Measurements from ENCODE around the gene LINC00305. TPM values are rescaled to one million over a fixed set of nuclear protein-coding genes. Genes with fewer than 3 reads are reported as not detected.

Gene LINC00305
- not detected in 2 replicates for total RNA-seq (2014; rRNA removed; shearing (Covaris generic))
- not detected in 2 replicates for polyA plus RNA-seq (2014; cell fraction: nucleus; rRNA removed)

- DNase-seq (ENCODE audit: extremely low read depth, low read depth): no peak
Measured at GRCh38 chr18:64148988-64149387, at the start of gene LINC00305. TSS of gene LINC00305 (minus strand) at chr18:64149088.

DNA sequence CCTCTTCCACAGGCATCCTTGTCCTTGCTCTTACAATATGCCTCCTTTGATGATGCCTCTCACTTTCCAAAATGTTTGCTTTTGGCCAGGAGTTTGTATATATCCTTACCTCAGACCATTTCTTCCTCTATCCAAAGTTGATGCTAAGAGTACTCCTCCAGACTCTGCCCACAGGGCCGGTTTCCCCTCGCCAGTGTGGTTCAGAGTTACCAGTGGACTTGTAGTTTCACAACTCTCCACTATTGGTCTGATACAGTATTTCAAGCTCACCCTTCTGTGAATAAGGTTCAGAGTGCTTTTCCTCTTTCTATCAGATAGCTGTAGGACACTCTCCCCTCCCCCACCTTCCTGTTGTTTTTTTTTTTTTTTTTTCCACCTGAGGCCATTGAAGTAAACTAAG, 42.2 kb upstream of the LINC00305 start:
- no peak for DNase-seq (ENCODE audit: extremely low read depth, low read depth)

GRCh38 chr18:64185987-64186386, 37.1 kb upstream of the LINC00305 start:
- no peak for DNase-seq (ENCODE audit: extremely low read depth, low read depth)

DNA sequence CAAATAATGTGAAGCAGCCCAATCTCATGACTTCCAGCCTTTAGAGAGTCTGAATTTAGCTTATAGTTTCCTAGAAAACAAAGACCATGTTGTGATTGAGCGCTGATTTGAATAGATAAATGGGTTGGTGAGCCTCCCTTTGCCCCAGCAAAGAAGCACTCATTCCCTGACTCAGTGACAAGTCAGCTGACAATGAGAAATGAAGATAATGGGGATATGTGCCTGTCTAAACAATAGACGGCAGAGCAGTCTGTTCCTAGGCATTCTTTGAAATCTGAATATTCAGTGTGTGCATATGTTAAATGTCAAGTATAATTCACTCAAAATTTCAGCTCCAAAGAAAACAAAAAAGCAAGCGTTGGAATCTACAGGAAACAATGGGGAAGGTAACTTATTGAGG, 34.8 kb upstream of the LINC00305 start:
- DNase-seq (ENCODE audit: extremely low read depth, low read depth): no peak

DNA sequence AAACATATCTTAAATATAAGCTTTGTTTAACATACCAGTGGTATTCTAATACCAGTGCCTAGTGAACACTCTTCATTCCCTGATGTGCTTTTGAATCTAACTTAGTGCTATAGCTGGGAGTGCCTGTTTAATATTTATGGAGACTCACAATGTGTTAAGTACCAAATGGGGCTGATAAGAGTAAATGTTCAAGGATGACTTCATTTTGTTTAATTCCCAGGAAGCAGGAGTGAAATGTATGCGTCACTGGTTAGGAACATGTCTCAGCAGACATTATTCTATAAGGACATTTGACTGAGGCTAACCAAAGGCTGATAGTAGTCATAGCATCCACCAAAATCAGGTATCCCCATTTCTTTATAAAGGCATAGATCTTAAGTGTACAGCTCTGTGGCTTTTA, 31.7 kb upstream of the LINC00305 start:
- DNase-seq (ENCODE audit: extremely low read depth, low read depth): no peak

GRCh38 chr18:64180171-64180570, 31.3 kb upstream of the LINC00305 start:
- no peak for DNase-seq (ENCODE audit: extremely low read depth, low read depth)

GRCh38 chr18:64179556-64180080, 30.7 kb upstream of the LINC00305 start:
- no peak for DNase-seq (ENCODE audit: extremely low read depth, low read depth)

GRCh38 chr18:64178860-64179259, 30.0 kb upstream of the LINC00305 start:
- no peak for DNase-seq (ENCODE audit: extremely low read depth, low read depth)

DNA sequence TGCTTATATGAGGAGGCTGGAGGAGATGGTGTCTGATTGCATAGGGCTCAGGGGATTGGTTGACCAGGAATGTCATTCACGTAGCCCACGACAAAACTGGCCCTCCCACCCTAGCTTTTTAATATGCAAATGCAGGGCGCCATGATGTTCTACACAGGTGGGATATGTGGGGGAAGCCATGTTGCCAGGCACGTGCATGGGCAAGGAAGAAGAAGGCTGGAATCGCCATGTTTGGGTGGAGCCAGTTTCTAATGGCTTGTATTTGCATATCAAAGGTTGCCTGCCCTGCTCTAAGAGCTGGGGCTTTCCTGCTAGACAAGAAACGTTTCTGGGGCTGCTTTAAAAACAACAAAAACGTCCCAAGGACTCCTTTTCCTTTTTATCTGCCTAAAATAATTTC, 26.5 kb upstream of the LINC00305 start:
- no peak for DNase-seq (ENCODE audit: extremely low read depth, low read depth)

DNA sequence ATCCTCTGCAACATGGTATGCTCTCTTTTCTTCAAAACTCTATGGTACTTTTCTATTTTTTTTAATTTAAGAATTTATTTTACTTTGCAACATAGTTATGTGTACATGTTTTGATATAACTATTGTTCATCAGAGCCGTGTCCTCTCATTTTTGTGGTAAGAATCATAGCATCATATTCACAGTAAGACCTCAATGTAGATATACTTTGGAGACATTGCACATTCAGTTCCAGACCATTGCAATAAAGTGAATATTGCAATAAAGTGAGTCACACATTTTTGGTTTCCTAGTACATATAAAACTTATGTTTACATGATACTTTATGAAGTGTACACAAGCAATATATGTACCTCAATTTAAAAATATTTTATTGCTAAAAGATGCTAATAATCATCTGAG, 22.7 kb upstream of the LINC00305 start:
- DNase-seq (ENCODE audit: extremely low read depth, low read depth): no peak

DNA sequence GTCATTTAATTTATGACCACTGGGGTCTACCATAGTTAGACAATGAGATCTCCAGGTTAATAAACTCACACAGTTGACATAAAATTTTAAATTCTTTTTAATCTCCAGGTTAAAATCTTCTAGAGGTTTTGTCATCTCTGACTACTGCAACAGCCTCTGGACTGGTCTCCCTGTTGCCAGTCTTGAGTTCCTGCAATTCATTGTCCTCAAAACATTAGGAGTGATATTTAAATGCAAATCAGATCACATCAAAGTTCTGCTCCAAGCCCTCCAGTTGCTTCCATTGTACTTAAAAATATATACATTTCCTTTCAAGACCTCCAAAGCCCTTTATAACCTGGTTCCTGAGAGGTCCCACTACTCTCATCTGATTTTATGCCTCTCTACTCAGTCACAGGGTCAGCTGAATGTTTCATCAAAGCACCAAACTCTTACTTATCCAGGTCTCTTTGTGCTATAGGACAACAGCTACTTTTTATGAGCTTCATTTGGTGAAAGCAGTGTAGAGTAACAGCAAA, 18.6 kb upstream of the LINC00305 start:
- no peak for DNase-seq (ENCODE audit: extremely low read depth, low read depth)

GRCh38 chr18:64165906-64166305, 17.0 kb upstream of the LINC00305 start:
- DNase-seq (ENCODE audit: extremely low read depth, low read depth): no peak

- no peak for DNase-seq (ENCODE audit: extremely low read depth, low read depth)
Measured at GRCh38 chr18:64164883-64165282, 16.0 kb upstream of the LINC00305 start.

GRCh38 chr18:64149916-64150438, 1.1 kb upstream of the LINC00305 start:
- no peak for DNase-seq (ENCODE audit: extremely low read depth, low read depth)

GRCh38 chr18:64142904-64143303, 6.0 kb downstream of the LINC00305 start:
- no peak for DNase-seq (ENCODE audit: extremely low read depth, low read depth)

- no peak for DNase-seq (ENCODE audit: extremely low read depth, low read depth)
Measured at GRCh38 chr18:64137914-64138313, 11.0 kb downstream of the LINC00305 start.

DNA sequence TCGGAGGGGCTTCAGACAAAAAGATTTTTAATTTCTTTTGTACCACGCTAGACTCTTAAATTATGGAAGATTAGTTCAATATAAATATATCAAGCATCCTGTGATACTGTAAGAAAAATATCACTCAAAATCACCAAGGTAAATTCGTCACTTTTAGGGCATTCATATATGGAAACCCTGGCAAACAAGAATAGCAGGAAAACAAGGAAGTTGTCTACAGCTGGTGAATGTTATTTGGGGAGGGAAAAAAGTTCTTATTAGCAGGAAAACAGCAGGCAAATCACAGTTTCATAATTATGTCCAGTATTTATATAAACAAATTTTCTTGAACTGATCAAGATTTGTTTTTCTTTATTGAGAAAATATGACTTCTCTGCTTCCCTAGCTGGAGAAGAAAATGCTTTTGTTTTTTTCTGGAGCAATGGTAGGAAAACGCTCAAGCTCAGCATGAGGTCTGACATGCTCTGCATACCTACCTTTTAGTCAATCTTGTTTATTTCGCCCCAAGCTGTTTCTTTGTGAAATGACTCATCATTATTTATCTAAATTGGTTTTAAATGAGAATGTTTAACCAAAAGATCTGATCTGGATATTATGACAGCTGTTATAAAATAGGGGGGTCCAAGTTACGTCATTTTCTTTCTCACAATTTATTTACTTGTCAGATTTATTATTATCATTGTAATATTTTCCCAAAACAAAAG, 14.7 kb downstream of the LINC00305 start:
- DNase-seq (ENCODE audit: extremely low read depth, low read depth): no peak

- DNase-seq (ENCODE audit: extremely low read depth, low read depth): no peak
Measured at GRCh38 chr18:64132871-64133270, 16.0 kb downstream of the LINC00305 start.

DNA sequence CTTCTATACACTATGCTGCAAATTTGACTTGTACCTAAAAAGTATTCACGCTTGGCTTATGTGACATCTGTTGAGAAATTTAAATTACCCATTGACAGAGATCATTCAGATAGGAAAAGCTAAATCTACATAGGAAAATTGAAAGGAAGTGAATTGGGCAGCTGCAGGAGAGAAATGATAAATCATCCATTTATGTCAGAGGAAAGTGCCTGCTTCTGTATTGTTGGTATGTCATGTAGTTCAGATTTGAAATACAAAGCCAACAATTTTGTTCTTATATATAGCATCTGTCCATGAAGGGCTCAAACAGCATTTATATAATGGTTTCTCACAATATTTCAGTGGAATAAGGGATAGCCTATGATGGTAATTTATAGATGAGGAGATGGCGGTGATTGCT, 17.6 kb downstream of the LINC00305 start:
- DNase-seq (ENCODE audit: extremely low read depth, low read depth): no peak

- no peak for DNase-seq (ENCODE audit: extremely low read depth, low read depth)
Measured at GRCh38 chr18:64127172-64127571, 21.7 kb downstream of the LINC00305 start.

- DNase-seq (ENCODE audit: extremely low read depth, low read depth): no peak
Measured at GRCh38 chr18:64119916-64120315, 29.0 kb downstream of the LINC00305 start.

DNA sequence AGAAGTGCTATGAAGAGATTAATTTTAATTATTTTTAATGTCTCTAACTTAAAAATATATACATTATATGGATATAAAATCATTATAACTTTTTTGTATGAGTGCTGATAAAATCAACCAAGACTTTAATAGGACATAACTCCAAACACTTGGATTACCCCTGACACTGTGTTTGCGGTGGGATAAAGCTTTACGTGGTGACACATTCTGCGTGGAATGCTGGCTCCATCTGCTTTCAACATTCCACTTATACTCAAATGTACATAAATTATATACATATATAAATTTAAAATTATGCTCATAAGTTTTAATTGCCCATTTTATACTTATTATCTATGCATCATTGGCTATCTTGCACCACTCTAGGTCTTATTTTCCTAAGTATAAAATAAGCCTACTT, 30.5 kb downstream of the LINC00305 start:
- no peak for DNase-seq (ENCODE audit: extremely low read depth, low read depth)
